Common myeloid progenitor, CD34-positive (primary cell): Measurements from ENCODE around the gene HMGCL.
"Not testable (repeated sequence)": the region's sequence is repeated elsewhere in the genome, so short reads cannot be mapped to it uniquely, and the experiment has no call there.

Experiments
- CTCF ChIA-PET: fragments of 350-600 bp; sonication (Branson Sonifier 250); formaldehyde crosslinking; loops from one replicate; lab custom pipeline; 2021; ENCODE audit warnings: antibody characterized with exemption; lab: Charles Lee
- POLR2A ChIA-PET: fragments of 350-600 bp; sonication (Branson Sonifier 250); formaldehyde crosslinking; loops from one replicate; lab custom pipeline; 2021; ENCODE audit warnings: antibody characterized with exemption; lab: Charles Lee
- DNase-seq, 3 donors: peaks; one replicate each; pipeline versions ENCODE4 v3.0.0 to v3.0.0-alpha.2; 2013
- H3K27ac ChIP-seq, 2 experiments: 1 replicate in 1 of 2; 2 replicates in 1 of 2; pipeline ENCODE4 v1.7.0; 2013; ENCODE audit warnings: inconsistent platforms in 2 of 2, low read length in 2 of 2, mild to moderate bottlenecking in 2 of 2, low read depth in 1 of 2, moderate library complexity in 1 of 2; ENCODE audit not compliant: severe bottlenecking in 2 of 2, insufficient read depth in 1 of 2, poor library complexity in 1 of 2
- H3K27me3 ChIP-seq, 5 experiments: replicated peaks in 2 of 5; 1 replicate in 3 of 5; 2 replicates in 2 of 5; pipeline versions ENCODE4 v1.6.1 to v1.7.0; 2013; ENCODE audit warnings: low read length in 4 of 5, mild to moderate bottlenecking in 2 of 5, moderate library complexity in 2 of 5, inconsistent platforms in 1 of 5; ENCODE audit not compliant: insufficient read depth in 5 of 5, control insufficient read depth in 4 of 5
- H3K36me3 ChIP-seq, 4 experiments: 1 replicate in 2 of 4; 2 replicates in 2 of 4; pipeline versions ENCODE4 v1.6.1 to v1.7.0; 2013; ENCODE audit warnings: low read length in 3 of 4, control low read depth in 1 of 4, mild to moderate bottlenecking in 1 of 4; ENCODE audit not compliant: control insufficient read depth in 4 of 4, insufficient read depth in 4 of 4
- H3K4me1 ChIP-seq, 4 experiments: 1 replicate in 3 of 4; 2 replicates in 1 of 4; pipeline versions ENCODE4 v1.6.1 to v1.7.1; 2013; ENCODE audit warnings: low read length in 3 of 4, mild to moderate bottlenecking in 3 of 4, control low read depth in 1 of 4, inconsistent platforms in 1 of 4, moderate library complexity in 1 of 4; ENCODE audit not compliant: control insufficient read depth in 4 of 4, insufficient read depth in 4 of 4; ENCODE audit errors: control extremely low read depth in 1 of 4
- H3K4me3 ChIP-seq, 7 experiments: 1 replicate in 4 of 7; 2 replicates in 3 of 7; pipeline versions ENCODE4 v1.5.1 to v1.7.0; 2013; ENCODE audit warnings: mild to moderate bottlenecking in 7 of 7, low read length in 6 of 7, moderate library complexity in 6 of 7, inconsistent platforms in 2 of 7, low read depth in 2 of 7, control low read depth in 1 of 7; ENCODE audit not compliant: insufficient read depth in 4 of 7, control insufficient read depth in 1 of 7; ENCODE audit errors: extremely low read depth in 1 of 7
- H3K9me3 ChIP-seq, 5 experiments: 1 replicate in 4 of 5; 2 replicates in 1 of 5; pipeline versions ENCODE4 v1.6.1 to v1.7.1; 2013; ENCODE audit warnings: low read length in 4 of 5, mild to moderate bottlenecking in 2 of 5, inconsistent platforms in 1 of 5, low read depth in 1 of 5, moderate library complexity in 1 of 5; ENCODE audit not compliant: control insufficient read depth in 4 of 5, insufficient read depth in 2 of 5; ENCODE audit errors: control extremely low read depth in 1 of 5
- WGBS: methylation state at CpG from one replicate; pipeline ENCODE4 v1.1.5; 2013; ENCODE audit not compliant: insufficient coverage; 5-methylcytosine and 5-hydroxymethylcytosine counted together

Gene HMGCL

GRCh38 chr1:23836037-23836436, 10.8 kb upstream of the HMGCL start:
- peaks cover 0 to 3% (median 0%) of the 10 kb centered on the region in 5 experiments for H3K9me3 ChIP-seq
- ChIA-PET CTCF (no interaction called here), POLR2A (no interaction called here)
- WGBS, result no CpG with 5 or more reads among the region's 3 CpGs
- H3K4me3 ChIP-seq, result no peak overlapping the region
- DNase-seq, result peak in 2 of 3 donors; percentile 60 to 68
- peaks cover 0 to 12% (median 7%) of the 10 kb centered on the region in 4 experiments for H3K4me1 ChIP-seq
- no peaks in the 10 kb centered on the region for H3K36me3 ChIP-seq
- H3K27me3 ChIP-seq, result no peaks in the 10 kb centered on the region
- H3K27ac ChIP-seq, result no peak overlapping the region

- CTCF ChIA-PET, result interaction anchor here (0.6 kb wide), 1 partner anchor 9 kb away, joined by 3 read pairs; no protein-coding TSS in a partner anchor
- H3K36me3 ChIP-seq, H3K9me3 ChIP-seq, POLR2A ChIA-PET, H3K4me3 ChIP-seq, DNase-seq, H3K27ac ChIP-seq, H3K27me3 ChIP-seq: not testable (repeated sequence)
- WGBS, result 90% methylated on average over 2 of the region's 6 CpGs
- peaks cover 0 to 12% (median 7%) of the 10 kb centered on the region in 4 experiments for H3K4me1 ChIP-seq
Observed at GRCh38 chr1:23834156-23834555, 8.9 kb upstream of the HMGCL start.

DNA sequence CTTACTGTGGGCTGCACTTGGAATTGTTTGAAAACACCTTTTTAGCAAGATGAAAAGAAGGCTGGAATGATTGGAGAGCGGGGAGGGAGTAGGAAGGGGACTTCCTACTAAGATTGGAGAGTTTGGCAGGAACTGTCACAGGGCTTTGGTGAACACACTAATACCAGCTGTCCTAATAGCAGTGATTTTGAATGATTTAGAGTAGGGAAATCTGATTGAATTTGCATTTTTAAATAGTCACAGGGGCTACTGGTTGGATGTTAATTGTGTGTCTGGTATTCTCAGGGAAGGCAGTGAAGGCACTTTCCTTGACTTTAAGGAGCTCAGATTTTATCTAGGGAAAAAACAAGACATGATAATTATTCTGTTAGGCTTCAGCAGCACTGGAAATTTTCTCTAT, 2.5 kb upstream of the HMGCL start:
- WGBS, result no CpG with 5 or more reads among the region's 1 CpG

GRCh38 chr1:23826590-23826989, 1.4 kb upstream of the HMGCL start:
- peaks cover 4 to 18% (median 15%) of the 10 kb centered on the region in 4 experiments for H3K4me1 ChIP-seq
- POLR2A ChIA-PET, H3K9me3 ChIP-seq, H3K27me3 ChIP-seq, DNase-seq, H3K36me3 ChIP-seq, H3K4me3 ChIP-seq, H3K27ac ChIP-seq: not testable (repeated sequence)
- 100% methylated on average over 7 of the region's 13 CpGs for WGBS
- CTCF ChIA-PET, result interaction anchor here (0.9 to 9.4 kb wide), 2 partner anchors 16 to 90 kb away, joined by 3 to 87 read pairs; no protein-coding TSS in a partner anchor

More for the DNA sequence above, 2.5 kb upstream of the HMGCL start:
- ChIA-PET CTCF (interaction anchor here (9.4 kb wide), 1 partner anchor 17 kb away, joined by 87 read pairs; no protein-coding TSS in a partner anchor), POLR2A (no interaction called here)
- Histone ChIP-seq H3K4me1 (peaks cover 4 to 18% (median 15%) of the 10 kb centered on the region in 4 experiments), H3K27ac (no peak overlapping the region), H3K4me3 (no peak overlapping the region), H3K36me3 (no peaks in the 10 kb centered on the region), H3K9me3 (no peaks in the 10 kb centered on the region), H3K27me3 (no peaks in the 10 kb centered on the region)
- no peak for DNase-seq

DNA sequence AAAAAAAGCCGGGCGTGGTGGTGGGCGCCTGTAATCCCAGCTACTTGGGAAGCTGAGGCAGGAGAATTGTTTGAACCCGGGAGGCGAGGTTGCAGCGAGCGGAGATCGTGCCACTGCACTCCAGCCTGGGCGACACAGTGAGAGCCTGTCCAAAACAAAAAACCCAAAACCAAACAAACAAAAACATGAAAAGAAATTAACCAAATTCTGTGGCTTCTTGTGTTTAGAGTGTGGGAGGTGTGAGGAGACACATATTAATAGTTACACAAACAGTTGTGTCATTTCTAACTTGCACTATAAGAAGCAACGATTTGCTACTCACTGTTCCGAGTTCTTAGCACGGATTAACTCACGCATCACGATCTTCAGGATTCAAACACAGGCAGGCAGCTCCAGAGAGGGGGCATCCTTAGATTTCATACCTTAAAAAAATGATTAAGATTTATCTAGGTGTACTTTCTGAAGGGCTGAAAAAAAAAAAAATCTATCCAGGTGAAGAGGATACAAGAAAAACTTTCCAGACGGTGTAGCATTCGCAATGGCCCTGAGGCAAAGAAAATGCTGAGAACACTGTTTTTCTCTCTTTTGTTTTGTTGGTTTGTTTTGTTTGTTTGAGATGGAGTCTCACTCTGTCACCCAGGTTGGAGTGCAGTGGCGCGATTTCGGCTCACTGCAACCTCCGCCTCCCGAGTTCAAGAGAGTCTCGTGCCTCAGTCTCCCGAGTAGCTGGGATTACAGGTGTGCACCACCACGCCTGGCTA, 713 bp upstream of the HMGCL start:
- Histone ChIP-seq H3K36me3 (no peaks in the 10 kb centered on the region), H3K4me3 (peak overlapping the region in 6 of 7 experiments; percentile 23 to 99 (median 90)), H3K9me3 (no peaks in the 10 kb centered on the region), H3K27me3 (no peaks in the 10 kb centered on the region), H3K4me1 (peaks cover 4 to 18% (median 15%) of the 10 kb centered on the region in 4 experiments), H3K27ac (peak overlapping the region in 1 of 2 experiments; percentile 97)
- WGBS, result 100% methylated on average over 8 of the region's 24 CpGs
- ChIA-PET CTCF (interaction anchor here (0.9 to 9.4 kb wide), 6 partner anchors 12 to 91 kb away, joined by 3 to 87 read pairs (median 6); partner anchors contain the start of gene LYPLA2), POLR2A (interaction anchor here (0.6 to 2.2 kb wide), 4 partner anchors 9 to 81 kb away, joined by 3 to 11 read pairs (median 4); no protein-coding TSS in a partner anchor)
- peak in 2 of 3 donors; percentile 12 to 37 for DNase-seq

- H3K4me3 ChIP-seq, result peak overlapping the region; percentile 57 to 99 (median 97)
- WGBS, result 3% methylated on average over 8 of the region's 8 CpGs
- DNase-seq, result no peak
- H3K27ac ChIP-seq, result peak overlapping the region; percentile 88 to 97
- CTCF ChIA-PET, result interaction anchor here (1.0 to 9.4 kb wide), 9 partner anchors 8 to 92 kb away, joined by 3 to 87 read pairs (median 6); partner anchors contain the start of gene LYPLA2
- H3K9me3 ChIP-seq, result no peaks in the 10 kb centered on the region
- H3K4me1 ChIP-seq, result peaks cover 4 to 18% (median 15%) of the 10 kb centered on the region in 4 experiments
- H3K36me3 ChIP-seq, result peaks cover 0 to 2% (median 0%) of the 10 kb centered on the region in 4 experiments
- POLR2A ChIA-PET, result interaction anchor here (1.1 to 2.2 kb wide), 2 partner anchors 8 to 14 kb away, joined by 4 to 11 read pairs; no protein-coding TSS in a partner anchor
- H3K27me3 ChIP-seq, result no peaks in the 10 kb centered on the region
Observed at GRCh38 chr1:23824711-23825075, 536 bp downstream of the HMGCL start.
